Activated gamma-delta T cell treated with Interleukin-2 at 50 U/mL for 16 hours (primary cell): ENCODE results near the gene SH3BP2.

Experiments
- DNase-seq: peaks from one replicate; pipeline ENCODE4 v3.0.0-alpha.2; 2020

The SH3BP2 gene

GRCh38 chr4:2887343-2887742, 94.5 kb downstream of the SH3BP2 start:
- DNase-seq: no peak

- DNase-seq: no peak
These were observed 96.0 kb downstream of the SH3BP2 start for GRCh38 chr4:2888886-2889285.
